HL-60 (cell line): ENCODE data around the gene HMGA1.

Experiments used
- DNase-seq, 2 experiments: peaks; one replicate each; pipeline ENCODE4 v3.0.0-alpha.2; 2010 to 2020; ENCODE audit warnings: low read depth in 1 of 2, low spot score in 1 of 2
- H3K27ac ChIP-seq: fragments of 250-450 bp; sonication (Bioruptor Pico); replicated peaks from 2 replicates; pipeline ENCODE4 v1.5.1; 2020; ENCODE audit warnings: mild to moderate bottlenecking, moderate library complexity
- H3K27me3 ChIP-seq: fragments of 250-450 bp; sonication (Bioruptor Pico); 2 replicates; pipeline ENCODE4 v1.5.1; 2021; ENCODE audit warnings: mild to moderate bottlenecking, moderate library complexity; ENCODE audit not compliant: insufficient read depth, poor library complexity, severe bottlenecking
- H3K4me3 ChIP-seq: replicated peaks from 2 replicates; pipeline ENCODE4 v1.5.1; 2011; ENCODE audit warnings: mild to moderate bottlenecking, control low read depth, low read length; ENCODE audit not compliant: insufficient read depth
- CTCF ChIP-seq: IDR thresholded peaks from one replicate; pipeline ENCODE4 v1.5.1; 2011; ENCODE audit warnings: low read length, control low read depth, inconsistent platforms; ENCODE audit not compliant: insufficient read depth
- GABPA ChIP-seq: IDR thresholded peaks from 2 replicates; pipeline ENCODE4 v1.6.1; 2012; ENCODE audit warnings: low read depth
- POLR2AphosphoS5 ChIP-seq: IDR thresholded peaks from 2 replicates; pipeline ENCODE4 v1.6.1; 2012; ENCODE audit warnings: low read depth
- REST ChIP-seq: IDR thresholded peaks from 2 replicates; pipeline ENCODE4 v1.6.1; 2012; ENCODE audit warnings: low read depth; ENCODE audit not compliant: insufficient replicate concordance
- SPI1 ChIP-seq: IDR thresholded peaks from 2 replicates; pipeline ENCODE4 v1.6.1; 2012; ENCODE audit warnings: low read depth, mild to moderate bottlenecking, borderline replicate concordance
- long read RNA-seq: library from polyadenylated mRNA; unstranded; transcript quantifications from one replicate; pipeline ENCODE4 v2.0.0, GENCODE V29; 2020

Gene HMGA1
- long read RNA-seq, transcript HMGA1-205 (5 exons, 2,159 nt), result minor isoform, 63 of 2,631 reads
- long read RNA-seq, transcript HMGA1-204 (6 exons, 1,887 nt), result minor isoform, 622 of 2,631 reads
- long read RNA-seq, transcript HMGA1-206 (5 exons, 716 nt), result minor isoform, 21 of 2,631 reads
- long read RNA-seq, transcript HMGA1-201 (6 exons, 1,920 nt), result major isoform, 1,548 of 2,631 reads
- long read RNA-seq, partial matches to known transcripts, result 192 of 2,631 reads
- long read RNA-seq, other reads (novel, unspliced or antisense), result 165 of 2,631 reads

- H3K27ac ChIP-seq, result peak within 1 kb of the TSS; percentile 99
- peak within 1 kb of the TSS; percentile 55 for H3K4me3 ChIP-seq
- H3K27me3 ChIP-seq, result no peaks in the 10 kb centered on the region
- peak; percentile 83 to 88 for DNase-seq
- TF ChIP-seq CTCF (no peak), REST (no peak), SPI1 (no peak), POLR2AphosphoS5 (peak; percentile 85), GABPA (no peak)
Measured at GRCh38 chr6:34236443-34237315, at the start of gene HMGA1. Gene HMGA1, plus strand, starts transcription at chr6:34236873. Its CDS starts 3,908 bp downstream, at chr6:34240781.

GRCh38 chr6:34189806-34190503, 46.7 kb upstream of the HMGA1 start:
- TF ChIP-seq SPI1, result peak; percentile 70; the same call in 1 of the 2 replicates
- no peak for TF ChIP-seq REST
- peak; percentile 74 for TF ChIP-seq POLR2AphosphoS5
- no peak for TF ChIP-seq GABPA
- TF ChIP-seq CTCF, result peak; percentile 11
- peak; percentile 70 to 95 for DNase-seq
- H3K4me3 ChIP-seq, result no peak overlapping the region
- no peaks in the 10 kb centered on the region for H3K27me3 ChIP-seq
- peak overlapping the region; percentile 32; the same call in 1 of the 2 replicates for H3K27ac ChIP-seq

- TF ChIP-seq POLR2AphosphoS5, result no peak
- no peak for TF ChIP-seq SPI1
- no peak for TF ChIP-seq CTCF
- TF ChIP-seq GABPA, result no peak
- no peak for TF ChIP-seq REST
- no peaks in the 10 kb centered on the region for H3K27me3 ChIP-seq
- H3K27ac ChIP-seq, result peak overlapping the region; percentile 32; the same call in 1 of the 2 replicates
- no peak overlapping the region for H3K4me3 ChIP-seq
- DNase-seq, result no peak
Measured at GRCh38 chr6:34190504-34191122, 46.1 kb upstream of the HMGA1 start.
